Transverse colon (tissue), 4 donors: Measurements from ENCODE around the gene BAIAP2.

Experiments used
- EP300 ChIP-seq: sonication (generic); formaldehyde crosslinking; IDR thresholded peaks from one replicate; pipeline ENCODE4 v1.6.1; 2017; ENCODE audit warnings: antibody characterized with exemption, low read depth
- POLR2A ChIP-seq: fragments of 450-650 bp; IDR thresholded peaks from one replicate; pipeline ENCODE4 v1.6.1; 2016; ENCODE audit warnings: antibody characterized with exemption, mild to moderate bottlenecking, moderate library complexity
- POLR2AphosphoS5 ChIP-seq, 3 donors: sonication (generic); formaldehyde crosslinking; IDR thresholded peaks; one replicate each; pipeline ENCODE4 v1.6.1; 2016; ENCODE audit warnings: antibody characterized with exemption in 3 of 3
- TF ChIP-seq, protein P1 (sequence below), 5 experiments: fragments of 200-600 bp in 3 of 5; fragments of 450-650 bp in 2 of 5; sonication (generic) in 3 of 5; IDR thresholded peaks; 1 replicate in 2 of 5; 2 replicates in 3 of 5; pipeline ENCODE4 v1.5.1; 2016 to 2017; ENCODE audit warnings: antibody characterized with exemption in 5 of 5, inconsistent platforms in 3 of 5, mild to moderate bottlenecking in 2 of 5, moderate library complexity in 1 of 5

- TF ChIP-seq, protein P1, sequence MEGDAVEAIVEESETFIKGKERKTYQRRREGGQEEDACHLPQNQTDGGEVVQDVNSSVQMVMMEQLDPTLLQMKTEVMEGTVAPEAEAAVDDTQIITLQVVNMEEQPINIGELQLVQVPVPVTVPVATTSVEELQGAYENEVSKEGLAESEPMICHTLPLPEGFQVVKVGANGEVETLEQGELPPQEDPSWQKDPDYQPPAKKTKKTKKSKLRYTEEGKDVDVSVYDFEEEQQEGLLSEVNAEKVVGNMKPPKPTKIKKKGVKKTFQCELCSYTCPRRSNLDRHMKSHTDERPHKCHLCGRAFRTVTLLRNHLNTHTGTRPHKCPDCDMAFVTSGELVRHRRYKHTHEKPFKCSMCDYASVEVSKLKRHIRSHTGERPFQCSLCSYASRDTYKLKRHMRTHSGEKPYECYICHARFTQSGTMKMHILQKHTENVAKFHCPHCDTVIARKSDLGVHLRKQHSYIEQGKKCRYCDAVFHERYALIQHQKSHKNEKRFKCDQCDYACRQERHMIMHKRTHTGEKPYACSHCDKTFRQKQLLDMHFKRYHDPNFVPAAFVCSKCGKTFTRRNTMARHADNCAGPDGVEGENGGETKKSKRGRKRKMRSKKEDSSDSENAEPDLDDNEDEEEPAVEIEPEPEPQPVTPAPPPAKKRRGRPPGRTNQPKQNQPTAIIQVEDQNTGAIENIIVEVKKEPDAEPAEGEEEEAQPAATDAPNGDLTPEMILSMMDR (IDR thresholded peaks at IDR 0.05), result no peak
- TF ChIP-seq POLR2A, result no peak
- TF ChIP-seq EP300, result no peak
- TF ChIP-seq POLR2AphosphoS5 (IDR thresholded peaks at IDR 0.05), result no peak
Observed at GRCh38 chr17:81059026-81059425, 24.1 kb downstream of the BAIAP2 start.
